ENCODE measurements around the gene TMEM41B. TPM values are rescaled to one million over a fixed set of nuclear protein-coding genes. Genes with fewer than 3 reads are reported as not detected.
A peak's percentile ranks its signal among the peaks of the same experiment; 100 is the strongest.

Gene TMEM41B
- total and polyA plus RNA-seq, 2 donors (not counting 1 experiment from before 2014, with no cell fraction given): 43.7 to 59.1 TPM

DNA sequence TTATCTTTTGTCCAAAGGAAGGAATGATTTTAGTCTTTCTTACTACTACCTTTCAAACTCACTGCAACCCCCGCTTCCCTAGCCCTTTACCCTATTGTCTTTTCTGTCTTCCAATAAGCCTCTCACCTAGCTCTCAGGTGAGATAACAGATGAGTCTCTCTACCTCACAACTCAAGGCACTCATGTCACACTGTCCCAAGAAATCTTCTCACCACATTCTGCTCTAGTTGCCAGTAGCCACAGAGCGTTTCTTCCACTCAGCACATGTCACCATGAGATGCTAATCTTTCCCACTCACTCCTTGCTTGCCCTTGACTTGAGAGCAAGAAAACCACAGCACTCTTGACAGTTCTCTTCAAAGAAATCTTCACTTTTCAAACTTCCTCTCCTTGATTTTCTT, 32.7 kb upstream of the TMEM41B start:
- Histone ChIP-seq H3K9me3 (ENCODE audit: control insufficient read depth, insufficient read depth, low read depth, low read length) (no peaks in the 10 kb centered on the region), H4K20me1 (ENCODE audit: control insufficient read depth, extremely low read depth, insufficient read depth, low read length) (no peaks in the 10 kb centered on the region), H3K27me3 (ENCODE audit: control insufficient read depth, insufficient read depth, low read length) (no peaks in the 10 kb centered on the region), H3K27ac (ENCODE audit: insufficient read depth, low read length) (no peak overlapping the region), H3K4me3 (replicated peaks in 1 of 4; ENCODE audit: control extremely low read depth in 1 of 4, insufficient read depth in 1 of 4, low read depth in 3 of 4, low read length in 4 of 4) (no peak overlapping the region), H3K4me1 (ENCODE audit: control insufficient read depth, extremely low read depth, insufficient read depth, low read length) (no peaks in the 10 kb centered on the region), H2AFZ (ENCODE audit: low read length) (no peak overlapping the region), H3K4me2 (ENCODE audit: extremely low read depth, insufficient read depth, low read length) (no peak overlapping the region), H3K36me3 (ENCODE audit: control insufficient read depth, insufficient read depth, low read length) (no peaks in the 10 kb centered on the region), H3K9ac (ENCODE audit: insufficient read depth, low read length) (no peak overlapping the region), H3K79me2 (ENCODE audit: control insufficient read depth, insufficient read depth, low read length) (no peaks in the 10 kb centered on the region)
- peak in 1 of 2 donors; percentile 35 for DNase-seq (ENCODE audit: low read depth in 2 of 2)
- TF ChIP-seq EZH2 (IDR thresholded peaks at IDR 0.05; ENCODE audit: low read length, missing control alignments): no peak
- TF ChIP-seq, protein P1, sequence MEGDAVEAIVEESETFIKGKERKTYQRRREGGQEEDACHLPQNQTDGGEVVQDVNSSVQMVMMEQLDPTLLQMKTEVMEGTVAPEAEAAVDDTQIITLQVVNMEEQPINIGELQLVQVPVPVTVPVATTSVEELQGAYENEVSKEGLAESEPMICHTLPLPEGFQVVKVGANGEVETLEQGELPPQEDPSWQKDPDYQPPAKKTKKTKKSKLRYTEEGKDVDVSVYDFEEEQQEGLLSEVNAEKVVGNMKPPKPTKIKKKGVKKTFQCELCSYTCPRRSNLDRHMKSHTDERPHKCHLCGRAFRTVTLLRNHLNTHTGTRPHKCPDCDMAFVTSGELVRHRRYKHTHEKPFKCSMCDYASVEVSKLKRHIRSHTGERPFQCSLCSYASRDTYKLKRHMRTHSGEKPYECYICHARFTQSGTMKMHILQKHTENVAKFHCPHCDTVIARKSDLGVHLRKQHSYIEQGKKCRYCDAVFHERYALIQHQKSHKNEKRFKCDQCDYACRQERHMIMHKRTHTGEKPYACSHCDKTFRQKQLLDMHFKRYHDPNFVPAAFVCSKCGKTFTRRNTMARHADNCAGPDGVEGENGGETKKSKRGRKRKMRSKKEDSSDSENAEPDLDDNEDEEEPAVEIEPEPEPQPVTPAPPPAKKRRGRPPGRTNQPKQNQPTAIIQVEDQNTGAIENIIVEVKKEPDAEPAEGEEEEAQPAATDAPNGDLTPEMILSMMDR (conservative IDR thresholded peaks at IDR 0.05 in 1 of 2, IDR thresholded peaks at IDR 0.05 in 1 of 2; ENCODE audit: low read depth in 1 of 2, low read length in 2 of 2): no peak

DNA sequence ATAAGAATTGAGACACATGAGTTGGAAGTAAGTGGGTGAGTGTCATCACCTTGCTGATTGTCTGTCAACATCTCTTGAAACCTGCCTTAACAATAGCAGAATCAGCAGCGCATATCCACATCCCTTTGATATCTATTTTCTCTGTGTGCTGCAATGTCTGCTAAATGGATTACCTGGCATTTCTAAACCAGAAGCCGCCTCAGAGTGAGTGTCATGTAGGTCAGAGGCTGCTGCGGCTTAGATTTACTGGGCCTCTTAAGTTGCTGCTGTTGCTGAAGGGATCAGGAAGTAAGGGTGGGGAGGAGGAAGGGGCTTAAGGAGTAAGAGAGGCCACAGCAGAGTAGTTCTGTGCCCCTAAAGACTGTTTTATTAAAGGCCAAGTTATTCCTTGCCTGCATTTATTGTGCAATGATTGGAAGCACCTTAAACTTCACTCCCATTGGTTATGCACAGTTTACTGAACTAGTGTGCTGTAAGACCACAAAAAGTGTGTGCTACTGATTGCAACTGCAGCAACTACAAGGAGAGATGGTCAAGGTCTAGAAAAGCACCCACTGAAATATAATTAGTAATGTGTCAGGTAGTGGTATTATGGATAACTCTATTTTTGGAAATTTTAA, 29.8 kb upstream of the TMEM41B start:
- Histone ChIP-seq H3K9ac (ENCODE audit: insufficient read depth, low read length) (no peak overlapping the region), H3K79me2 (ENCODE audit: control insufficient read depth, insufficient read depth, low read length) (no peaks in the 10 kb centered on the region), H3K27ac (ENCODE audit: insufficient read depth, low read length) (no peak overlapping the region), H3K36me3 (ENCODE audit: control insufficient read depth, insufficient read depth, low read length) (no peaks in the 10 kb centered on the region), H3K9me3 (ENCODE audit: control insufficient read depth, insufficient read depth, low read depth, low read length) (no peaks in the 10 kb centered on the region), H2AFZ (ENCODE audit: low read length) (no peak overlapping the region), H3K4me2 (ENCODE audit: extremely low read depth, insufficient read depth, low read length) (no peak overlapping the region), H3K4me3 (replicated peaks in 1 of 4; ENCODE audit: control extremely low read depth in 1 of 4, insufficient read depth in 1 of 4, low read depth in 3 of 4, low read length in 4 of 4) (no peak overlapping the region), H3K4me1 (ENCODE audit: control insufficient read depth, extremely low read depth, insufficient read depth, low read length) (no peaks in the 10 kb centered on the region), H4K20me1 (ENCODE audit: control insufficient read depth, extremely low read depth, insufficient read depth, low read length) (no peaks in the 10 kb centered on the region), H3K27me3 (ENCODE audit: control insufficient read depth, insufficient read depth, low read length) (no peaks in the 10 kb centered on the region)
- no peak for DNase-seq (ENCODE audit: low read depth in 2 of 2)
- TF ChIP-seq, protein P1 (conservative IDR thresholded peaks at IDR 0.05 in 1 of 2, IDR thresholded peaks at IDR 0.05 in 1 of 2; ENCODE audit: low read depth in 1 of 2, low read length in 2 of 2): no peak

DNA sequence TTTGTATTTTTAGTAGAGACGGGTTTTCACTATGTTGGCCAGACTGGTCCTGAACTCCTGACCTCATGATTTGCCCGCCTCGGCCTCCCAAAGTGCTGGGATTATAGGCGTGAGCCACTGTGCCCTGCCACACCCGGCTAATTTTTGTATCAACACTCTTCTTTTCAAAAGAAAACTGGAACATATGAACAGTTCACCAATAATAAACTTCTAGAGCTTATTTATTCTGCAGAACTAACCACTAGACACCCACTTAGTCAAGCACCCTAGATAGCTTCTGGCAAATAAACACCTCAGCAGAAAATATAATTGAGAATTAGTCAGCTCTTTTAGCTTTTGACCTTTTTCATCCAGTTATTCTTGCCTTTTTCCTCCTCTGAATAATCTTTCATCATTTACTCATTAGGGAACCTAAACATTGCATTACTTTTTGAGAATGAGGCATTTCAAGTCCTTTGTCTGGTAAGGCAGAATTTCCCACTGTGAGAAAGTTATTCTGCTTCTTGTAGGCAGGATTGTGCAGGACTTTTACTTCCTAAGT, 27.3 kb upstream of the TMEM41B start:
- Histone ChIP-seq H3K79me2 (ENCODE audit: control insufficient read depth, insufficient read depth, low read length) (no peaks in the 10 kb centered on the region), H3K36me3 (ENCODE audit: control insufficient read depth, insufficient read depth, low read length) (no peaks in the 10 kb centered on the region), H4K20me1 (ENCODE audit: control insufficient read depth, extremely low read depth, insufficient read depth, low read length) (no peaks in the 10 kb centered on the region), H3K27me3 (ENCODE audit: control insufficient read depth, insufficient read depth, low read length) (no peaks in the 10 kb centered on the region), H3K4me2 (ENCODE audit: extremely low read depth, insufficient read depth, low read length) (no peak overlapping the region), H3K9ac (ENCODE audit: insufficient read depth, low read length) (no peak overlapping the region), H3K9me3 (ENCODE audit: control insufficient read depth, insufficient read depth, low read depth, low read length) (no peaks in the 10 kb centered on the region), H3K4me1 (ENCODE audit: control insufficient read depth, extremely low read depth, insufficient read depth, low read length) (no peaks in the 10 kb centered on the region), H3K27ac (ENCODE audit: insufficient read depth, low read length) (no peak overlapping the region), H3K4me3 (replicated peaks in 1 of 4; ENCODE audit: control extremely low read depth in 1 of 4, insufficient read depth in 1 of 4, low read depth in 3 of 4, low read length in 4 of 4) (no peak overlapping the region), H2AFZ (ENCODE audit: low read length) (no peak overlapping the region)
- DNase-seq (ENCODE audit: low read depth in 2 of 2): no peak
- TF ChIP-seq EZH2 (IDR thresholded peaks at IDR 0.05; ENCODE audit: low read length, missing control alignments): no peak
- TF ChIP-seq, protein P1 (conservative IDR thresholded peaks at IDR 0.05 in 1 of 2, IDR thresholded peaks at IDR 0.05 in 1 of 2; ENCODE audit: low read depth in 1 of 2, low read length in 2 of 2): no peak
